ENCODE measurements around the gene ITGA1. TPM values are rescaled to one million over a fixed set of nuclear protein-coding genes. Genes with fewer than 3 reads are reported as not detected.

The ITGA1 gene
- total and polyA plus RNA-seq, 4 donors: 17.8 to 152 (median 98.5) TPM

DNA sequence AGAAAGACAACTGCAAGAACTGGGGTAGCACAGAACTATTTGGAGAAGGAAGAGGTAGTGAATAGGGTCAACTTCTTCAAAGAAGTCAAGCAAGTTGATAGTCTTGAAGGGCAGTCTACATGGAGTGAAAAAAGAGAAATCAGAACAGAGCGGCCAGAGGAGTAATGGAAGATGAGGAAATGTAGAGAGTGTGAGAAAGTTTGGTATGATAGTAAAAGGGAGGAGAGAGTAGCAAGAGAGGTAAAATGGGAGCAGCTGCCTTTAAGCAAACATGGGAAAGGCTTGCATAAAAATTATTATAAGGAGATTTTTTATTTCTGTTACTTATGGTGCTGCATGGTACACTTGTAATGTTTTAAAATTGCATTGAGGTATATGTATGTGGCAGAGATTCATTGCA is 208.2 kb downstream of the ITGA1 start:
- no peaks in the 10 kb centered on the region for H3K4me1 ChIP-seq (ENCODE audit: control insufficient read depth in 1 of 2, insufficient read depth in 2 of 2, low read length in 2 of 2)
- no peaks in the 10 kb centered on the region for H3K27me3 ChIP-seq (ENCODE audit: control insufficient read depth in 1 of 2, insufficient read depth in 2 of 2, low read length in 1 of 2)
- H3K36me3 ChIP-seq (ENCODE audit: control insufficient read depth in 1 of 2, insufficient read depth in 2 of 2, low read length in 1 of 2): no peaks in the 10 kb centered on the region
- 97 to 100% methylated on average over 1 of the region's 1 CpG for WGBS, 2 donors
- intact Hi-C loops (cut with DNase I): no loop called here
- H3K4me3 ChIP-seq (ENCODE audit: low read length in 2 of 2): no peak overlapping the region
- DNase-seq (no peak), ATAC-seq (ENCODE audit: low FRiP score) (no peak)
- H3K27ac ChIP-seq (ENCODE audit: low read depth in 1 of 2, low read length in 2 of 2): no peak overlapping the region
- H3K9me3 ChIP-seq (ENCODE audit: control insufficient read depth, low read length): no peaks in the 10 kb centered on the region

DNA sequence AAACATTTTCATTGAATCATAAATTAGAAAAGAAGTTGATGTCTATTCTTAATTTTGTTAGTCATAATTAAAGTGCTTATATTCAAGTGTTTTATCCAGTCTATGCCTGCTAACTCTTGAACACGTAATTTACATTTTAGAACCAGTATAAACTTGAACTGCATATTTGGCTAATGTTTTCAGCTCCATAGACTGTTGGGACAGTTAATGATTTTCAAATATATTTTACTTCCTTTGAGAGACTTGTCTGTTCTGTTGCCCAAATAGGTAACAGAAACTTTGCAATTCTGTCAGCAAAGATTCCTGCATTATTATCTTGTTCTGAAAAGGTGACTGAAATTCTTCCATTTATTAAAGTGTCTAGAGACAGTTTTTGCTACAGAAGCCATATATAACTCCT is 209.3 kb downstream of the ITGA1 start:
- ATAC-seq (ENCODE audit: low FRiP score) (no peak), DNase-seq (no peak)
- no peak overlapping the region for H3K4me3 ChIP-seq (ENCODE audit: low read length in 2 of 2)
- intact Hi-C loops (cut with DNase I): no loop called here
- WGBS, 2 donors: 89 to 92% methylated on average over 1 of the region's 1 CpG
- H3K27ac ChIP-seq (ENCODE audit: low read depth in 1 of 2, low read length in 2 of 2): no peak overlapping the region
- H3K36me3 ChIP-seq (ENCODE audit: control insufficient read depth in 1 of 2, insufficient read depth in 2 of 2, low read length in 1 of 2): no peaks in the 10 kb centered on the region
- H3K27me3 ChIP-seq (ENCODE audit: control insufficient read depth in 1 of 2, insufficient read depth in 2 of 2, low read length in 1 of 2): no peaks in the 10 kb centered on the region
- no peaks in the 10 kb centered on the region for H3K9me3 ChIP-seq (ENCODE audit: control insufficient read depth, low read length)
- H3K4me1 ChIP-seq (ENCODE audit: control insufficient read depth in 1 of 2, insufficient read depth in 2 of 2, low read length in 2 of 2): no peaks in the 10 kb centered on the region

DNA sequence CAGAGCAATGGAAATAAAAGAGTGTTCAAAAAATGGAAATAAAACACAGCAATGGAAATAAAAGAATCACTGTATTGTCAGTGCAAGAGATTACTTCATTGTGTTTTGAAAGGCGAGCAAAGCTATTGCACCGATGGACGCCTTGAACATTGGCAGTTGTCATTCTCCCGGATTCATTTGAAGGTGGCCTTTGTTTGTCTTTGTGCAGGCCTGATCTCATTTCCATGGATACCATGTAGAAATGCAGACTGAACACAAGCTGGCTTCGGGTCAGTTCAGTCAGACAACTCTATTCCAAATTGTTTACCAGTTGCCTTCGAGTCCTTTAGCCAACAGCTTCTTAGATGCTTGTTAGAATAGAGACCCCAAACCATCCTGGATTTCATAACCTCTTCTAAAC is 209.7 kb downstream of the ITGA1 start:
- Histone ChIP-seq H3K36me3 (ENCODE audit: control insufficient read depth in 1 of 2, insufficient read depth in 2 of 2, low read length in 1 of 2) (no peaks in the 10 kb centered on the region), H3K4me1 (ENCODE audit: control insufficient read depth in 1 of 2, insufficient read depth in 2 of 2, low read length in 2 of 2) (no peaks in the 10 kb centered on the region), H3K27ac (ENCODE audit: low read depth in 1 of 2, low read length in 2 of 2) (no peak overlapping the region), H3K4me3 (ENCODE audit: low read length in 2 of 2) (no peak overlapping the region), H3K9me3 (ENCODE audit: control insufficient read depth, low read length) (no peaks in the 10 kb centered on the region), H3K27me3 (ENCODE audit: control insufficient read depth in 1 of 2, insufficient read depth in 2 of 2, low read length in 1 of 2) (no peaks in the 10 kb centered on the region)
- intact Hi-C loops (cut with DNase I): no loop called here
- ATAC-seq (ENCODE audit: low FRiP score): no peak
- DNase-seq: no peak
- 60 to 62% methylated on average over 6 of the region's 6 CpGs for WGBS, 2 donors

DNA sequence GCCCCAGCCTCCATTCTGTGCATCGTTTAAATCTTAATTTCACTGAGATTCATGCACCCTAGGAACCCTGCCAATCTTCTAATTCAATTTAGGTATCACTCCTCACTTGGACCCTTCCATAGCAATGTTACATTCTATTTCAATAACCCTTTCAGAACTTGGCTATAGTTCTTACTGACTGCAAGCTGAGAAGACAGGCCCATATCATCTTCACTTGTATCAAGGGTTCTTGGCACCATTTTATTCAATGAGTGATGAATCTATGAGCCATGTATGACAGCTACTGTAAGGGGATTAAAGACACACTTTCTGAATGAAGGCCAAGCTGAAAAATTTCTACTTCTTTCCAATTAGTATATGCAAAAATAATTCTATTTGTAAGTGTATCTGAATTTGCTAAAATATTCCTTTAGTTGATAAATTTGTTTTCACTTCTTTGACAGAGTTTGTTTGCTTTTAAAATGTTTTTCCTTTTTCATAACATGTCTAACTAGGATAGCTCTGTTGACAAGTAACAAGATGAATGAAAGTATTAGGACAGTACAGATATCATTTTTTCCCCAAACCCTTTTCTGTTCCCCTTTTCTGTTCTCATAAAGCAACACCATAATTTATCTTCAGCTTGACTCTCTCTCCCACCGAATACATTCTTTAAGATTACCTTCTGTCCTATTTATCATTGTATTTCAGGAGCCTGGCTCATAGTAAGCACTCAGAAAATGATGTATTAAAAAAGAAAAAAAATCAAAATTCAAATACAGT is 211.0 kb downstream of the ITGA1 start:
- Histone ChIP-seq H3K36me3 (ENCODE audit: control insufficient read depth in 1 of 2, insufficient read depth in 2 of 2, low read length in 1 of 2) (no peaks in the 10 kb centered on the region), H3K27me3 (ENCODE audit: control insufficient read depth in 1 of 2, insufficient read depth in 2 of 2, low read length in 1 of 2) (no peaks in the 10 kb centered on the region), H3K9me3 (ENCODE audit: control insufficient read depth, low read length) (no peaks in the 10 kb centered on the region), H3K27ac (ENCODE audit: low read depth in 1 of 2, low read length in 2 of 2) (no peak overlapping the region), H3K4me3 (ENCODE audit: low read length in 2 of 2) (no peak overlapping the region), H3K4me1 (ENCODE audit: control insufficient read depth in 1 of 2, insufficient read depth in 2 of 2, low read length in 2 of 2) (no peaks in the 10 kb centered on the region)
- WGBS, 2 donors: 90 to 93% methylated on average over 2 of the region's 2 CpGs
- intact Hi-C loops (cut with DNase I): no loop called here
- DNase-seq (no peak), ATAC-seq (ENCODE audit: low FRiP score) (no peak)

DNA sequence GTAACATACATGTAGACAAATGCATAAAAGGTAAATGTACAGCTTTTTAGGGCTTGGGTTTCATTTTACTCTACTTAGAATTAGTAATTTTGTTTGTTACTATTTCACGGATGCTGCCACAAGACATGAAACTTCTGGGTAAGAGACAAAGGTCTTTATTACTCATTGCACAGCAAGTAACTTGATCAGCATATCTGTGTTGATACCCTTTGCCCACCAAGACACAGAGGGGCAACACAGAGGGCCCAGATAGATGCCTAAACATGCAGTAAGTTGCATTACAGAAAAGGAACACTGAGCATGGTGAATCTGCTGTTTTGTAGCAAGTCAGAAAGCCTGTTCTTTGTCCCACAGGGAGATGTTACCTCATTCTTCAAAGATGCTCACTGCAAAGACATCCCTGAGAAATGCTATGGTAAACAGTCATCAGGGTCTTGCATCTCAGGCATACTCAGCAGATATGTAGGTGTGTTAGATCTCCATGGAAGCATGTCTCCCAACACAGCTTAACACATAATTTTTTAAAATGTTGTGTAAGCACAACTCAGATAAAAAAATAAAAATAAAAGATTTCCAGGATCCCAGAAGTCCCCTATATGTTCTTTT is 211.7 kb downstream of the ITGA1 start:
- no peak for DNase-seq
- Histone ChIP-seq H3K36me3 (ENCODE audit: control insufficient read depth in 1 of 2, insufficient read depth in 2 of 2, low read length in 1 of 2) (no peaks in the 10 kb centered on the region), H3K4me1 (ENCODE audit: control insufficient read depth in 1 of 2, insufficient read depth in 2 of 2, low read length in 2 of 2) (no peaks in the 10 kb centered on the region), H3K4me3 (ENCODE audit: low read length in 2 of 2) (no peak overlapping the region), H3K27me3 (ENCODE audit: control insufficient read depth in 1 of 2, insufficient read depth in 2 of 2, low read length in 1 of 2) (no peaks in the 10 kb centered on the region), H3K9me3 (ENCODE audit: control insufficient read depth, low read length) (no peaks in the 10 kb centered on the region), H3K27ac (ENCODE audit: low read depth in 1 of 2, low read length in 2 of 2) (no peak overlapping the region)
- 97 to 98% methylated on average over 1 of the region's 1 CpG for WGBS, 2 donors
- no peak for ATAC-seq (ENCODE audit: low FRiP score)
- intact Hi-C loops (cut with DNase I): no loop called here

DNA sequence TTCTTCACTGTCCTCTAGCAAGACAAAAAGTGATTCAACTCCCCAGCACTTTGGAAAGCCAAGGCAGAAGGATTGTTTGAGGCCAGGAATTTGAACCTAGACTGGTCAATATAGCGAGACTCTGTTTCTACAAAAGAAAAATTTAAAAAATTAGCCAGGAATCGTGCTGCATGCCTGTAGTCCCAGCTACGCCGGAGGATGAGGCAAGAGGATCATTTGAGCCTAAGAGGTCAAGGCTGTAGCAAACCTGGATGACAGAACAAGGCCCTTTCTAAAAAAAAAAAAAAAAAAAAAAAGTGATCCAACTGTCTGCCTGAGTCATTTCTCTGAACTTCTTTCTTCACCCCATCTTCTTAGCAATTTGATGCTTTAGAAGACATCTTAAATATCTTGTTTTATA is 213.8 kb downstream of the ITGA1 start:
- DNase-seq: no peak
- WGBS, 2 donors: 96% methylated on average over 4 of the region's 4 CpGs

DNA sequence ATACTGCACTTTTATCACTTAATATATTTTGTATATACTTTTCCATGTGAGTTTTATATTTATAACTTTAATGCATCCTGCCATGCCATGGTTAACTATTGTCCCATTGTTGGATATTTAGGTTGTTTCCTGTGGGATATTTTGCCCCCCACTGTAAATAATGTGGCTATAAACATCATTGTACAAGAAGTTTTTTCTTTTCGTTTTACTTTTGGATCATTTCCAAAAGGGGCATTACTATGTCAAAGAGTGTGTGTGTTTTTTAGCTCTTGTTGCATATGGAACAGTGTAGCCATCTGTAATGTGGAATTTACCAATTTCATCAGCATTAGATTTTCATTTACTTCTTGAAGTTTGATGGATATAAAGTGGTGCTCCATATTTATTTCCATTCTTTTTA is 214.8 kb downstream of the ITGA1 start:
- no peak overlapping the region for H3K4me3 ChIP-seq (ENCODE audit: low read length in 2 of 2)

More for the DNA sequence above, 213.8 kb downstream of the ITGA1 start:
- ATAC-seq (ENCODE audit: low FRiP score): no peak
- H3K27ac ChIP-seq (ENCODE audit: low read depth in 1 of 2, low read length in 2 of 2): no peak overlapping the region
- no peaks in the 10 kb centered on the region for H3K27me3 ChIP-seq (ENCODE audit: control insufficient read depth in 1 of 2, insufficient read depth in 2 of 2, low read length in 1 of 2)
- H3K9me3 ChIP-seq (ENCODE audit: control insufficient read depth, low read length): no peaks in the 10 kb centered on the region
- H3K4me3 ChIP-seq (ENCODE audit: low read length in 2 of 2): no peak overlapping the region
- no peaks in the 10 kb centered on the region for H3K4me1 ChIP-seq (ENCODE audit: control insufficient read depth in 1 of 2, insufficient read depth in 2 of 2, low read length in 2 of 2)
- intact Hi-C loops (cut with DNase I): no loop called here
- H3K36me3 ChIP-seq (ENCODE audit: control insufficient read depth in 1 of 2, insufficient read depth in 2 of 2, low read length in 1 of 2): no peaks in the 10 kb centered on the region

DNA sequence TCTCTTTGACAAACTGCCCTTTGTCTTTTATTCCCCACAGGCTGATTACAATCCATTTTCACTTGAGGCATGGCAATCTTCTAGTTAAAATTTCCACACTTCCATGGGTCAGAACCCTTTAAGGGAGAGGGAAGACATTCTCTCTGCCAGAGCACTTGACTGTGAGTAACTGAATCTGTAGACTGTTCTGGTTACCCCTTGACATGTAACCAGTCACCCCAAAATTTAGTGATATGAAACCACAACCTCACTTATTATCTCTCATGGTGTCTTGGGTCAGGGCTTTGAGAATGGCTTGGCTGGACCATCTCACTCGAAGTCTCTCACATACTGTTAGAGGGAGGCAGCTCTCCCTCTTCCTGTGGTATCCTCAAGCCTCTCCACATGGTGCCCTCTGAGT is 215.4 kb downstream of the ITGA1 start:
- WGBS, 2 donors: 94 to 96% methylated on average over 1 of the region's 1 CpG
- intact Hi-C loops (cut with DNase I): no loop called here
- no peak overlapping the region for H3K27ac ChIP-seq (ENCODE audit: low read depth in 1 of 2, low read length in 2 of 2)
- H3K9me3 ChIP-seq (ENCODE audit: control insufficient read depth, low read length): no peaks in the 10 kb centered on the region
- H3K4me3 ChIP-seq (ENCODE audit: low read length in 2 of 2): no peak overlapping the region
- no peak for ATAC-seq (ENCODE audit: low FRiP score)
- no peak for DNase-seq
- no peaks in the 10 kb centered on the region for H3K27me3 ChIP-seq (ENCODE audit: control insufficient read depth in 1 of 2, insufficient read depth in 2 of 2, low read length in 1 of 2)
- H3K4me1 ChIP-seq (ENCODE audit: control insufficient read depth in 1 of 2, insufficient read depth in 2 of 2, low read length in 2 of 2): no peaks in the 10 kb centered on the region
- H3K36me3 ChIP-seq (ENCODE audit: control insufficient read depth in 1 of 2, insufficient read depth in 2 of 2, low read length in 1 of 2): no peaks in the 10 kb centered on the region

More for the DNA sequence above, 214.8 kb downstream of the ITGA1 start:
- Histone ChIP-seq H3K9me3 (ENCODE audit: control insufficient read depth, low read length) (no peaks in the 10 kb centered on the region), H3K4me1 (ENCODE audit: control insufficient read depth in 1 of 2, insufficient read depth in 2 of 2, low read length in 2 of 2) (no peaks in the 10 kb centered on the region), H3K36me3 (ENCODE audit: control insufficient read depth in 1 of 2, insufficient read depth in 2 of 2, low read length in 1 of 2) (no peaks in the 10 kb centered on the region), H3K27ac (ENCODE audit: low read depth in 1 of 2, low read length in 2 of 2) (no peak overlapping the region), H3K27me3 (ENCODE audit: control insufficient read depth in 1 of 2, insufficient read depth in 2 of 2, low read length in 1 of 2) (no peaks in the 10 kb centered on the region)
- no peak for ATAC-seq (ENCODE audit: low FRiP score)
- intact Hi-C loops (cut with DNase I): no loop called here
- WGBS, 2 donors: 44 to 58% methylated on average over 1 of the region's 1 CpG
- no peak for DNase-seq

Data from aorta (tissue), 5 donors.